Effector CD4-positive, alpha-beta T cell (primary cell): ENCODE results near the gene AGAP1.

Experiments
- DNase-seq: peaks from one replicate; pipeline ENCODE4 v3.0.0-alpha.2; 2020

Gene AGAP1

DNA sequence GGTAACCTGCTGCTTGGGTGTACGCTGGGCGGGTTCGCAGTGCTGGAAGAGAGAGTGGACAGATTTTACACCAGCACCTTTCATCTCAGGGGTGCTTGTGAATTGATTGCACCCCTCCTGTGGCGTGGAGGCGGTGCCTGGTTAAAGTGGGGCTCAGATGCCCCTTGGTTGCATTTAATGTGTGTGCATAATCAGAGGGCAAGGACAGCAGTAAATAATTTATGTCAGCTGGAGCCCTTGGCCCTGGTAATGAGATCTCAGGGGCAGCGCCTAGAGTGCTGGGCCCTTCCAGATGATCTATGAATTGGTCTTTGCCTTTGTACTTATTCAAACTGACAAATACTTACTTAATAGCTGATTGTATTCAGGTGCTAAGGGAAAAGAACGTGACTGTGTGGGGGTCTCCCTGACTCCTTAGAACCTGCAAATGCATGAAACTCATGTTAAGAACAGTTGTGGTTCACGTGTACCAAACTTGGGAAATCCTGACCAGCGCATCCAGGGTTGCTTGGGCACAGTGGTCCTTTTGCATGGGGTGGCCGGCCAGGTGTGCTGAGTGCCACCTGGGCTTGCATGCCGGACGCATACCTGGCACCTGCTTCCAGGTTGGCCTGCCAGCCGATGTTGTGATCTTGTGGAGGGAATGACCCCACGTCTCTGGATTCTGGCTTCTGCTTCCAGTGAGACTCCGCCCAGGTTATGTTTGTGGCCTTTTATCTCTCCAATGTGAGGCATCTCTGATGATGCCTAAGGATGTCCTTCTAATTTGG, 118.5 kb downstream of the AGAP1 start:
- no peak for DNase-seq

DNA sequence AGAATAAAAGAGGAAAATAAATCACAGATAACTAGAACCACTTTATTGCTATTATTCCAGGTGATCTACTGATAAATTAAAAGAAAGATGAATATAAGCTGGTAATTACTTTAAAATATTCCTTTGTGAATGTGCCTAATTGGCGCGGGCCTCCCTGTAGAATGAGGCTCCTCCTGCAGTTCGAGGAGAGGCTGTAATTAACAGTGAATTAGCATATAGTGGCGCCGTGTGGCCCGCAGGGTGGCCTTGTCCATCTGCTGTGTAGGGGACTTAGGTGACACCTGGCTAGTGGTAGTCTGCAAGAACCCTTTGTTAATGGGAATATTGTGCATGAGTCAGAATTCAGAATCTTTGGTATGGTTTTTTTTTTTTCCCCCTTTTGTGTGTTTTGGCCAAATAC, 119.8 kb downstream of the AGAP1 start:
- DNase-seq: no peak

DNA sequence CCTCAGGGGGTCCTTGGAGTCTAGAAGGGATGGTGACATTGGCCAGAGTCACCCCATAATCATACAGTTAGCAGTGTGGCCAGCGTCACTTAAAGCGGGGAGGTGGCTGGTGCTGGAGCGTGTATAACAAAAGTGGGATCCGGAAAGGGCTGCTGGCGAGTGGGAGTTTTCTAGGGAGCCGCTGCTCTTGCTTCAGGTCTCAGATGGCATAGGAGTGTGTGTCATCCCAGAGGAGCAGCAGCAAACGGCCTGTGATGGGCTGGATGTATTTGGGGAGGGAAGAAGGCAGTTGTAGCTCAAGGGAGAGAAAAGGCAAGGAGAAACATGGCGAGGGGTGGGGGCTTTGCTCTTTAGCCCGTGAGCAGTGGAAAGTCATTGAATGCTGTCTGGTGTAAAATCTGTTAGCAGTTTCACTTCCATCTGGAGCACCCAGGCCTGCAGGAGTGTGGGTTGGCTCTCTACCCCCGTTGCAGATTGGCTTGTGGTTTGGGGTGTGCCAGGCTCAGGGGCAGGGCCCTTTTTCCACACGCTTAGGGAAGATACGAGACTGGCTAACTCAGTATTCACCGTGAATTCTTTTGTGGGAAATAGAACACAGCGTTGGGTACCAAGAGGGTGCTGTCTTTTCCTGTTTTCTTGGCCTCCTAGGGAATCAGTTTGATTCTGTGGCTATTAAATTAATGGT, 120.5 kb downstream of the AGAP1 start:
- DNase-seq: no peak

DNA sequence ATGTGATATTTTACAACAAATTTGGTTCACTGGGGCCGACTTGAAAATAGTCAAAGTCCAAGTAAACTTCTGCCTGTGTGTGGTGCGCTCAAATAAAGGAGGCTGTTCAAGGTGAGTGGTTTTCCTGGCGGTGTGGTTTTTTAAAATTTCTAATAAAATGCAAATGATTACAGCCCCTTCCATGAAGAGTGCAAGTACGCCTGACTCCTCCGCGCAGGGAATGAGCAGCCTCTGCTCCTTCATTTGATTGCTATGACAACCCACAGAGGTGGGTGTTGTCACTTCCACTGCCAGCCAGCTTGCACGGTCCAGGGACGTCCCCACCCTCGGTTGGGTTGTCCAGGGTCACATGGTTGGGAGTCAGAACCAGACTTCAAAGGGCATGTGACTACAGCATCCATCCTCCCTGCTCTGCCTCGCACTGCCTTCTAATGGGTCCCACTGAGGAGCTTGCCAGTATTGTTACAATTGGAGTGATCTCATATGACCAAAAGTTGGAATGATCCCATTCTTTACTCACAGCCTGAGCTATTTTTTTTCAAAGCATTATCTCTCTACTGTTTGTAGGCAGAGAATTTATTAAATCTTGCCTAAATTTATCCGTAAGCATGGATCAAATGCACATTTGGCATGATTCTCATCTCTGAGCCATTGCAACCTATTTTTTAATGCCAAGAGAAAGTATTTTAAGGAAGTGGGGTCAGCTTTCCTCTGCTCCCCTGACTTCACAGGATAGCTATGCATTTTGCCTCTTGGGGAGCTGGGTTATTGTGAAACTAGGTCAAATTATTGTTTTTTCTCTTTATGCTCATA, 121.3 kb downstream of the AGAP1 start:
- DNase-seq: no peak

DNA sequence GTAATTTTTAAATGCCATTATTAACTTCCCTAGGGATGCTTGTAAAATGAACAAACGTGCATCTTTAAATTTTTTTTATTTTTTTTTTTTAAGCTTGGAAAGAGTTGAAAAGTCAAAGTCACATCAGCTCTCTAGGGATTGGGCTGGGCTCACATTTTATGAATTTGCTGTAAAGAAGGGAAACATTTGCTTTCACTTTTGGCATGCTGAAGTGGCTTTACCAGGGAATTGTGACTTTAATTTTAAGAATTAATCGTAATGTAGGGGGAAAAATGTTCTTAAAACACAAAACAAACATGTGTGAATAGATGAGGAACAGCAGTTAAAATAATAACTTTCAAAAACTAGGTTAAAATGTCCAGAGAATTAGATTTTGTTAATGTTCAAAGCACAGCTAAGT, 123.0 kb downstream of the AGAP1 start:
- DNase-seq: no peak

DNA sequence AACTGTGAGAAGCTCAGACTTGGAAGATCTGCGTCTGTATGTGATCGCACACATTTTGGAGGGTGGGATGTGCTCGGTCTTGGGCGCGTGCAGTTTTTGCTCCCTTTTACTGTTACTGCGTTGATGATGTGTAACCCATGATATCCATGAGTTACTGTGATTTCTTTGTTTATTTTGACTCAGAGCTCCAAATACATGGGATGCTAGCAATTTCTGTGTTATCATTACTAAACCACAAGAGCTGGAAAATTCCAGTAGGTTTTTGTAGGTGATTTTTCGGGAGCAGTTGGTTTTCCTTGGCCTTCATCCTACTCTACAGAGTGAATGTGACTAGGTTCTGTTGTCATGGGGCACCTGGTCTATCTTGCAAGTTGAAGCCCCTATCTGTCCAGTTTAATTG, 124.2 kb downstream of the AGAP1 start:
- no peak for DNase-seq

DNA sequence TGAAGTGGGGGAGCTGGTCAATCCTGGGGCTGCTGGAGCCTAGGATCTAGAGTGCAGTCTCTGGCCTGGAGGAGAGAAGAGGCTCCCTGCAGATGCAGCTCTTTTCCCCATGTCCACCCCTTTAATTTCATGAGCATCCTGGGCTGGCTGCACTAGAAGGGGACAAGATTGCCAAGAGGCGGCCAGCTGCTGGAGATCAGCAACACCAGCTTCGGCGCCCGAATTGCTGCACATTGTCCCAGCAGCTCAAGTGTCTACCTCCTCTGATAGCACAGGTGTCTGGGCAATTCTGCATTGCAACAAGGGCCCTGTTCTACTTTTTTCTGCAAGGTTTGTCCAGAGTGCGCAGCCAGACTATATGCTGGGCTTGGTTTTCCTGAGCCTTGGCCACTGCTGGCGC, 125.7 kb downstream of the AGAP1 start:
- no peak for DNase-seq

DNA sequence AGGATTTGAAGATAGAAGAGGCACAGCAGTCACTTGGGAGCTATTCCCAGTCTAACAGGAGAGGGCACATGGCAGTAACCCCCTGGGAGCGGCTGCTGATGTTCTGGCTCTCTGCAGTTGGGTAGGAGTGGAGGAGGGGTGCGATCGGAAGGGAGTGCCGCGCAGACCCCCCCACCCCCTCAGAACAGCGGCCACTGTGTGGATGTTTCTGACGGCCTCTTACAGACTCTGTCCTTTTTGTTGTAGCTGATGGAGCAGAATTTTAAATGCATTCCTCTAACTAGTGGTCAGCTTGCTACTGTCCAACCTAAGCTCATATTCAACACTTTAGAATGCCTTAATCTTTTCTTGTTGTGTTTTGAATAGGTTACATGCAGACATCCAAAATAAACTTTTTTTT, 127.9 kb downstream of the AGAP1 start:
- no peak for DNase-seq

DNA sequence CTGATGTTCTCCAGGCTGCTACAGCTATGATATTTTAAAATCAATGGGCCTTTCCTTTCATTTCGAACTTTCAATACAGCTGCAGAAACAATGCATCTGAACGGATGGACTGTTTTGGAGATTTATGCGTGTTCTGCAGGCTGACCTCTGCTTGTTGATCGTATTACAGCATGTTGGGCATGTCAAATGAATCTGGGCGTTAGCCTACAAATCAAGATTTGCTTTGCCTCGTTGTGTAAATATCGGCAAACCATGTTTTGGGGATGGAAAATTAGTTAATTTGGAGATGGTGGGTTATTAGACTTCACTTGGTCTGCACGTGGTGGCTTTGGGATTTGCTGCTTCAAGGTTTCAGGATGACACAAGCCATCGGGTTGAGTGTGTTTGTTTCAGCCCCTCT, 129.3 kb downstream of the AGAP1 start:
- no peak for DNase-seq

DNA sequence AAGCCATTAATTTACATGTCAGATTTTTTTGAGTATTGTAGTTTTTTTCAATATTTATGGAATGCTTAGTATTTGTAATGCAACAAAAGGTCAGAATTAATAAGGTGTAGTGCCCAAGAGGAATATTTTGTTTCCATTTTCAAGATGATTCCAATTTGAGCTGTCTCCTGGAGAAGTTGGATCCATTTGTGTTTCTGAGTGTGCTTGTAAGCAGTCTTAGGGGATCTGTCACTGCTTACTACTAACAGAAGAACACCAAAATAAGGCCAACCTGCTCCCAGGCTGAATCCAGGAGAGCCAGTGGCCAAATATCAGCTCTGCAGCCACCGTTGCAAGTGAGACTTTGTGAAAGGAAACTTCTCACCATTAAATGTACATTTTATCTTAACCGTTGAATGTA, 129.9 kb downstream of the AGAP1 start:
- no peak for DNase-seq

DNA sequence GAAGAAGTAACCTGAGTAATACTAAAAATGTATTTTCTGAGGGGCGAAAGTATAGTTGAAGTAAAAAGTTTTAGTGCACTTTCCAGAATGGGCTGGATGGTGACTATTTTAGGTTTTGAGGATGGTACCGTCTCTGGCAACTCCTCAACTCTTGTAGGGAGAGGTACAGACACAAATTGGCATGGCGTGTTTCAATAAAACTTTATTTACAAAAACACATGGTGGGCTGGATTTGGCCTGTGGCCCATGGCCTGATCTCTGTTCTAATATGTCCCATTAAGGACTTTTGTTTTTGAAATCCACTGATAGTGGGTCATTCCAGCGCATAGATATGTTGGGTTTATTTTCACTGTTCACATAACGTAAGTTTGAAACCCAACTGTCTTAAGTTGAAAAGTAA, 132.8 kb downstream of the AGAP1 start:
- DNase-seq: no peak

DNA sequence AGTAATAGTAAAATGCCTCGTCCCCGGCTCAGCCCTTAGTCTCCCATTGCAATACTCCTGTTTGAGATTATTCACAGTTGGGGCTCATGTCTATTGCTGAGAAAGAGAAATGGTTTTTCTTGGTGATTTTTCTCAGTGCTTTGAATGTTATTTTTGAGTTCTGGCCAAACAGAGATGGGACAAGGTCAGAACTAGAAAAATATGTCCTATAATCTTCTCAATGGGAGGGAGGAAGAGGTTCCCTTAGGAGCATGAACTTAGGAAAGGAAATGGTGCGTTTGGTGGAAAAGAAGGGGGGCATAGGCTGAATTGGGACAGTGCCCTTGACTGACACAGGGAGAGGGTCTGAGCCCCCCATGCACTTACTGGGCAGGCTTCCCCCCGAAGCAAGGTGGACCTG, 133.8 kb downstream of the AGAP1 start:
- no peak for DNase-seq

DNA sequence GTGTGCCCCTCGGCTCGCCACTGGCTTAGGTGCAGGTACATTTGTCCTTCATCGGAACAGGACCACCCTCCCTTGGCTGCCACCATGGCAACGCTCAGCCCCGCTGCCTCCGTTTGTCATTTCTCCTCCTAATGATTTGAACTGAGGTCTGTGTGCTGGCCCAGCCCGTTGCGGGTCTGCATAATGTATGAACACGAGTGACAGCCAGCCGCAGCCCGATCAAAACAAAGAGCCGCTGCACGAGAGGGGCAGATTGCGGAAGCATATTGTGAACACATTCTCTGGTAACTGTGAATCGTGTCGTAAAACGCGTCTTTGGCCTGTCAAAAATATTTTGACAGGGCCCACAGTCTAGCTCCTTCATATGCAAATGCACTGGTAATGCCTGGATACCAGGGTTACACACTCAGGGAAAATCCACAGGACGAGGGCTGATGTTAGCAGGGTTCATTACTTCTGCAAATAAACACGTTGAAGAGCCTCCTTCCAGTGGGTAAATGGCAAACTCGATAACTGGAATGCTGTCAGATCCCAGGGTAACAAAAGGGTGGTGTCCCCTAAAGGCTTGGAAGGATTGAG, 137.0 kb downstream of the AGAP1 start:
- no peak for DNase-seq

DNA sequence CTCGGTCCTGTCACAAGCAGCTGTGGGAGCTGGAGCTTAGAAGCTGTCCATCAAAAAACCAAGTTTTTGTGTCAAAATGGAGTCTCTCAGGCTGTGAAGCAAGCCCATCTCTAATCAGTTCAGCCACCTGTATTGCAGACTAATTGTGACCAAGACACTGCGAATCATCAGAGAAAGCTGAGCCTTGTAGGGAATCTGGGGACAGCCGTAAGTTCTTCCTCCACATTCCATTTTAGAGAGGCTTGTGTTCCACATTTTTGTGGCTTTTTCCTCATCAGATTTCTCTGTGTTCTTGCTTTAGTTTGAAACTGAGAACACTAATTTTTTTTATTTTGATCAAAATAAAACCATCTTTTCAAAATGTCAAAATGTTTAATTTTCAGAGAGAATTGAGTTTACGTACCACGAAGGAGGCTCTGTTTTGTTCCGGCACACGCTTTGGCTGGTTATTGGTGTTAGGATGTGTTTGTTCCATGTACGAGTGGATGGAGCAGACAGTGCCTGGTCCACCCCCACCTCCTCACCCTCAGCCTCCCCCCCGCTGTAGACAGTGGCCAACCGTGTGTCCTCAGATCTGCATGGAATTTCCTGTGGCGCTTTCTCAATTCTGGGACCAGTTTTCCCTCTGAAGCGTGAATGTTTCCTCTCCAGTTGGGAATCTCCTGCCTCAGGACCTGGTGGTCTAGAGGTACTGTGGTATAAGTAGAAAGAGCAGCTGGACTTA, 140.8 kb downstream of the AGAP1 start:
- DNase-seq: no peak

DNA sequence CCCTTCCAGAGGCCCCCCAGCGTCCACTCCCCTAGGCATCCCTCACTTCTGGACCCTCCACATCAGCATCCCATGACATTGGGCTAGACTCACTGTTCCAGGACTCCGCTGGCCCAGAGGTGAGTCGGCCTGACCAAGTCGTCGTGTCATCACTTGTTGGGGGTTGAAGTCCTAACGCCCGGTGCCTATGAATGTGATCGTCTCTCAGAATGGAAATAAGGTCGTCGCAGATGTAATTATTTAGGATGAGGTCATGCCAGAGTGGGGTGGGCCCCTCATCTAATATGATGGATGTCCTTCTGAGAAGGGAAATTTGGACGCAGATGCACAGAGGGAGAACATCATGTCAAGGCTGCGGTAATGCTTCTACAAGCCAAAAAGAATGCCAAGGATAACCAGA, 142.7 kb downstream of the AGAP1 start:
- DNase-seq: no peak

DNA sequence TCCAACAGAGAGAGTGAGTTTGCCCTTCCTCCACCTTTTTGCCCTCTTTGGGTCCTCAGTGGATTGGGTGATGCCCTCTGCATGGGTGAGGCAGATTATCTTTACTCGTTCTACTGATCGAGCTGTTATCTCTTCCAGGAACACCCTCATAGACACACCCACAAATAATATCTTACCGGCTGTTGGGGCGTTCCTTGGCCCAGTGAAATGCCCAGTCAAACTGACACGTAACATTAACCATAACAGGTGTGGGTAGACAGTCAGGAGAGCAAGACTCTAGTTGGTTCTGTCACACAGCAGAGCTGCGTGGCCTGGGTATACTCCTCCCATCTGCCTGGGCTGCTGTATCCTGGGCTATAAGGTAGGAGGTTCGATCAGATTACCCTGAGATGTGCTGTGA, 144.1 kb downstream of the AGAP1 start:
- DNase-seq: no peak

DNA sequence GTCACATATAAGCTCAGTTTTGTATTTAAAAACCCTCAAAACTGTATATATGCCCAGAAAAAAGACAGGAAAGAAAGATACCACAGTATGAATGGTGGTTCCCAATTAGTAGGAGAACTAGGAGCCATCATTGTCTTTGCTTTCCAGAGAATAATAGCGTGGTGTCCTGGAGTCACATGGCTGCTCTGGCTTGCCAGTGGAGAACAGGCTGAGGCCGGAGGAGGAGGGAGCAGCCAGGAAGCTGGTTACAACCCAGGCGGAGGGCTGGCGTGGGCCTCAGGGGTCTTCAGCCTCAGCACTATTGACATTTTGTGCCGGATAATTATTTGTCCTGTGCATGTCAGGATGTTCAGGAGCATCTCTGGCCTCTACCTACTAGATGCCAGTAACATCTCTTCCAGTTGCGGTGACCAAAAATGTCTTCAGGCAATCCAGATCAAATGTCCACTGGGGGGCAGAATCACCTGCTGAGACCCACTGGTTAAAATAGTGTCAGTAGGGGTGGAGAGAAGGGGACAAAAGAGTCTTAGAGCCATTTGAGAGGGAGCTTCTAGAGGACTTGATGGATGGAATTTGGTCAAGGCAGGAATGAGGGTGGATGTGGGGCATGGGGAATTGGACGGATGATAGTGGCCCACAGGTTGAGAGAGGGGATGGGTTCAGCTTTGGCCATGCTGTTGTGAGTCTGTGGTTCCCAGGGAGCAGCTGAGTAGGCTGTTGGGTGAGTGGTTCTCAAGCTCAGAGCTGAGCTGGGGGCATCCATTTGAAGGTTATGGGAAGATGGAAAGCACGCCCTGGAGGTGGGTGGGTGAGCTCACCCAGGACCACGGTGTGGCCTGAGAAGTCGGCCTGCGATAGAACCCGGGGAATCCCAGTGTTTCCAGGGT, 144.9 kb downstream of the AGAP1 start:
- DNase-seq: no peak

DNA sequence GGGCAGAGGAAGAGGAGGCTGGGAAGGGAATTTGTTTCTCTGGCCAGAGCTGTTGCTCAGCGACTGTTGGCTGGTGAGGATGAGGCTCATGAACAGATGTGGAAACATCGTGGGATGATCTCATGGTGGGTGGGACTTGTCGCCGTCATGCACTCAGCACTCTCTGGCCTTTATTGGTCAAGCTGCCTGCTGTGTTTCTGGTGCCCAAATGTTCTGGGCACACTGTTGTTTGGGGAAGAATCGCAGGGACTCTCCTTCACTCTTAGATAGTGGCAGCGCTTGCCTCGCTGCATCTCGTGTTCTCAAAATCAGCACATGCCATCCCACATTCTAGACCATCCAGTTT, 145.6 kb downstream of the AGAP1 start:
- DNase-seq: no peak

DNA sequence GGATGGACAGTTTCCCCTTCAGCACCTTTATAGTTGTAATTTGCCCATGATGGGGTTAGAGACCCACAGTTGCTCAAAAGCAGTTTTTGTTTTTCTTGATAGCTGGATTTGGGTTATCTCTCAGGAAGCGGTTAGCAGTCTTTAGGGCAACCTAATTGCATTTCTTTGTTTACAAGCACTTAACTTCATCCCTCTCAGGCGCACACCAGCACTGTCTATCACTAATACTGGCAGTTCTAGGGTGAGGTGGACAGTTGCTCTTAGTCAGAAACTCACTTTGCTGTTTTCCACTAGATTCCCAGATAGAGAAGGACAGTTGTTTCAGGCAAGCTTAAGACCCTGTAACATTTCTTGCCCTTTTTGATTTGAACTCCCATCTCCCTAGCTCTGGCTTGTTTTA, 146.0 kb downstream of the AGAP1 start:
- no peak for DNase-seq

DNA sequence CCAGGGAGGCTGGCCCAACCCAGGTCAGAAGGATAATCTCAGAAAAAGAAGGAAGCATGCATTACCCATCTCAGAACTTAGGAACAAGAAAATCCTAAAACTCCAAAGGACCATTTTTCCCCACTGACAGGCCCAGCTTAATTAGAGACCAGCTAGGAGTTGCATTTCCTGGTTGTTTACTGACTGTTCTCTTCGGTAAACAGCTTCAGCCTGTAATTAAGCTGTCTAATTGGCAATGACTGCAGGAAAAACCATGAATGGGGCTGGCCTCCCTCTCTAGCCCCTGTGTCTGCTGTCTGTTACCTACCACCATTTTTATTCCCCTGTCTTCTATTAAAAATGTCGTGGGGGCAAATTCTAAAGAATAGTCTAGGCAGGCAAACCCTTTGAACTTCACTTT, 146.5 kb downstream of the AGAP1 start:
- DNase-seq: no peak

DNA sequence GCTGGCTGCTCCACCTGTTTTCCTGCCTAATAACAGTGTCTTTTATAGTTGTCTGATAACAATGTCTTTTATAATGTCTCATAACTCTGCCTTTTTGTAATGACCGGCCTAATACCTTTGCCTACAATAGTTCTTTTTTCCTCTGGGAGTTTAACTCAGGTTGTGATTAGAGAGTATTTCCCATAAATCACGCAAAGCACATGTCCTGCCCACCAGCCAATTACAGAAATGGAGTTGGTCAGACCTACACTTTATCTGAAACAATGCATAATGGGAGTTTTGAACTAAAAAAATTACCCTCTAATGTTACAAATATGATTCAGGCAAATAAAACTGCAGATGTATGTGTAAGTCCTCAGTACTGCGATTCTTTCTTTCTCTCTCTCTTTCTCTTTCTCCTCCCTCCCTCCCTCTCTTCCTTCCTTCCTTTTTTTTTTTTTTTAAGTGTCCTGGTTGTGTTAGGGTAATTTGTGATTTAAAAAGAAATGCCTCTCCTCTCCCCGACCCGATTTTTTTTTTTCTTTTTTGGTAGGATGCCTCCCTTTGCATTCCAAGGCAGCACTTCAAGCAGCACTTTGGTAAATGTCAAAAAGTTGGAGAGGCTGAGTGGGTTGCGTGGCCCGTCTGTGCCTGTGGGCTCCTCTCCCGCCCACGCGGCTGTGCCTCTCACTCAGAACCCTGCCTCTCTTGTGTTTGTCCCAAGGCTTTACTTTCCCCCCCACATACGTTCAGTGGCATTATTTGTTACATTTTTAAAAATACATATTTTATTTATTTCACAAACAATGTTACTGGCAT, 147.3 kb downstream of the AGAP1 start:
- no peak for DNase-seq
